GM12875 (cell line): ENCODE results near the gene FBXW11.

ENCODE experiments used
- H3K4me3 ChIP-seq: one replicate; pipeline ENCODE4 v1.5.1; 2011; ENCODE audit warnings: low read depth, low read length, control low read depth
- CTCF ChIP-seq: IDR thresholded peaks from 2 replicates; pipeline ENCODE4 v1.5.1; 2011; ENCODE audit warnings: low read depth, mild to moderate bottlenecking, control low read depth, inconsistent platforms, low read length, moderate library complexity, borderline replicate concordance; ENCODE audit not compliant: insufficient read depth

Gene FBXW11

GRCh38 chr5:171867786-171868185 lies 138.7 kb downstream of the FBXW11 start:
- H3K4me3 ChIP-seq, result no peak overlapping the region
- TF ChIP-seq CTCF, result no peak

DNA sequence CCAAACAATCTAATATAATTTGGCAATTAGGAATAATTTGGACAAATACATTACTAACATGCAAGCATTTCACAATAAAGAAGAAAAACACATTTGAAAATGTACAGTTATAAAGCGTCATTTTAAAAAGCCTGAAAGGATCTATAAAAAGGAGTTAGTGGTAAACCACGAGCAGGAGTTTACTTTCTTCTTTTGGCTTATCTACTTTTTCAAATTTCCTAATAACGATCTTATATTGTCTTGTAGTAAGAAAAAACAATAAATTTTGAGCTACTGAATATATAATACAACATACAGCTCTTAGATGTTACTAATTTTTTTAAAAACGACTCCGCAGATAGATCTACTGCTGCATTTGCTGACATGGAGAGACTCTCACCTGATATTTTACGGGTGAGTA lies 141.0 kb downstream of the FBXW11 start:
- TF ChIP-seq CTCF, result no peak
- no peak overlapping the region for H3K4me3 ChIP-seq

DNA sequence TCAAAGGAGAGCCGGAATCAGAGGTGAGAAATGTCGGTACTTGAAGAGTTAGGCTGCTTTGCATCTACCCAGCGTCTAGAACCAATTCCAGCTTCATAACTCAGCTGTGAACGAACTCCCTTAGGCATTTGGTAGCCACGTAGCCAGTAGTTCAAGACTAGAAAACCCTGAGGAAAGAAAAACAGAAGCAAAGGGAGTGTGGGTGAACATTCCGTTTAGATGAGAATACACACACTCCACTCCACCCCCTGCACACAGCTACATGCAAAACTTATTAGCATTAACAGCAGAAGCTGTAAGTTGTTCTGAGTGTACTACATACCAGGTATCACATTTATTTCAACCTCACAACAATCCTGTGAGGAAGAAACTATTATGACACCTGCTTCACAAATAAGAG lies 142.5 kb downstream of the FBXW11 start:
- no peak for TF ChIP-seq CTCF
- no peak overlapping the region for H3K4me3 ChIP-seq

- no peak for TF ChIP-seq CTCF
- H3K4me3 ChIP-seq, result no peak overlapping the region
Observed at GRCh38 chr5:171862624-171863023, 143.8 kb downstream of the FBXW11 start.

- TF ChIP-seq CTCF, result no peak
- H3K4me3 ChIP-seq, result no peak overlapping the region
Observed at GRCh38 chr5:171861381-171861780, 145.1 kb downstream of the FBXW11 start.

- H3K4me3 ChIP-seq, result no peak overlapping the region
- TF ChIP-seq CTCF, result peak; percentile 48; the same call in 1 of the 2 replicates
Observed at GRCh38 chr5:171858303-171858702, 148.1 kb downstream of the FBXW11 start.

DNA sequence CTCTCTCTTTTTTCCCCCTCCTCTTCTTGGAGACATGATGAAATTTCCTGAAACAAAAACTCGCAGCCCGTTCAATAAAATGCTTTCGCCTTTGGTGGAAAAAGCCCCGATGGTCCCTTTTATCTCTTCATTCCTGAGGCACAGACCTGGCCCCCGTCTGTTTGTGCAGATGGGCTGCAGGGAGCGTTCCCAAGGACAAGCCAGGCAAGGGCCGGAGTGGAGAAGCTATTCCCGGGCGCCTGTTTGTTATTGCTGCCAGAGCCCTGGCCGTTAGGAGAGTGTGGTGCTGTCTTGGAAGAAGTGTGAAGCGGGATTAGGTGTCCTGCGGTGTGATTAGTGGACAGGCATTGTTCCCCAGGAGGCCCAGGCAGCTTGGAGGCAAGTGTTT lies 149.0 kb downstream of the FBXW11 start:
- no peak overlapping the region for H3K4me3 ChIP-seq
- TF ChIP-seq CTCF, result no peak
